IMR-90 (cell line): ENCODE data around the gene COL13A1. TPM values are rescaled to one million over a fixed set of nuclear protein-coding genes. Genes with fewer than 3 reads are reported as not detected.

Source experiments
- ATAC-seq: fragments of 200-7000 bp; cut with Tn5 transposase; 2 replicates; pipeline ENCODE4 v1.9.1; 2020; ENCODE audit warnings: low read depth, mild to moderate bottlenecking, moderate library complexity
- BruUV-seq: library from RNA; stranded (reverse); fragments of 400-500 nt; replicated peaks from 2 replicates; lab custom pipeline; 2021; lab: Mats Ljungman, UMichigan
- CTCF ChIA-PET: fragments of 300-600 bp; formaldehyde crosslinking; extraction: SDS; loops from one replicate; lab custom pipeline; 2021; ENCODE audit warnings: antibody characterized with exemption; lab: Yijun Ruan, JAX
- POLR2A ChIA-PET: fragments of 300-600 bp; sonication (Branson Sonifier 250); formaldehyde crosslinking; loops from one replicate; lab custom pipeline; 2022; ENCODE audit warnings: antibody characterized with exemption; ENCODE audit not compliant: unreplicated experiment; lab: Charles Lee
- DNase-seq: peaks from one replicate; pipeline ENCODE4 v3.0.0; 2013
- H2AFZ ChIP-seq: replicated peaks from 2 replicates; pipeline ENCODE3; 2013; ENCODE audit warnings: low read length, mild to moderate bottlenecking; ENCODE audit not compliant: poor library complexity
- H2AK5ac ChIP-seq: 2 replicates; pipeline ENCODE4 v1.6.1; 2013; ENCODE audit warnings: low read depth, low read length, inconsistent platforms
- H2AK9ac ChIP-seq: replicated peaks from 2 replicates; pipeline ENCODE3; 2013; ENCODE audit warnings: mild to moderate bottlenecking, low read depth, low read length, moderate library complexity; ENCODE audit not compliant: poor library complexity
- H2BK120ac ChIP-seq: 2 replicates; pipeline ENCODE4 v1.6.1; 2013; ENCODE audit warnings: low read depth, low read length, inconsistent platforms
- H2BK15ac ChIP-seq: 3 replicates; pipeline ENCODE4 v1.6.1; 2013; ENCODE audit warnings: low read depth, low read length, inconsistent platforms
- H2BK20ac ChIP-seq: 2 replicates; pipeline ENCODE4 v1.6.1; 2013; ENCODE audit warnings: low read depth, mild to moderate bottlenecking, inconsistent platforms, low read length, moderate library complexity
- H2BK5ac ChIP-seq: 2 replicates; pipeline ENCODE4 v1.6.1; 2013; ENCODE audit warnings: mild to moderate bottlenecking, low read depth, low read length, inconsistent platforms; ENCODE audit not compliant: poor library complexity, severe bottlenecking
- H3K14ac ChIP-seq: replicated peaks from 2 replicates; pipeline ENCODE4 v1.6.1; 2013; ENCODE audit warnings: low read depth, low read length, inconsistent platforms
- H3K18ac ChIP-seq: 2 replicates; pipeline ENCODE4 v1.6.1; 2013; ENCODE audit warnings: low read depth, low read length, control low read depth
- H3K23ac ChIP-seq: 2 replicates; pipeline ENCODE4 v1.6.1; 2013; ENCODE audit warnings: low read depth, low read length, inconsistent platforms
- H3K27ac ChIP-seq: 2 replicates; pipeline ENCODE4 v1.5.1; 2013; ENCODE audit warnings: mild to moderate bottlenecking, control low read depth, low read length; ENCODE audit not compliant: insufficient read depth
- H3K27me3 ChIP-seq: 2 replicates; pipeline ENCODE4 v1.6.1; 2013; ENCODE audit warnings: low read length; ENCODE audit not compliant: control insufficient read depth, insufficient read depth
- H3K36me3 ChIP-seq: 2 replicates; pipeline ENCODE4 v1.6.1; 2013; ENCODE audit warnings: low read length, mixed read lengths; ENCODE audit not compliant: control insufficient read depth, insufficient read depth
- H3K4ac ChIP-seq: 2 replicates; pipeline ENCODE4 v1.6.1; 2013; ENCODE audit warnings: low read depth, low read length, inconsistent platforms
- H3K4me1 ChIP-seq: 2 replicates; pipeline ENCODE4 v1.6.1; 2013; ENCODE audit warnings: low read length, mixed read lengths; ENCODE audit not compliant: control insufficient read depth, insufficient read depth
- H3K4me2 ChIP-seq: 2 replicates; pipeline ENCODE4 v1.6.1; 2013; ENCODE audit warnings: low read depth, mild to moderate bottlenecking, control low read depth, low read length, moderate library complexity
- H3K4me3 ChIP-seq: 2 replicates; pipeline ENCODE4 v1.5.1; 2013; ENCODE audit warnings: low read depth, mild to moderate bottlenecking, control low read depth, low read length, moderate library complexity; ENCODE audit not compliant: insufficient read depth
- H3K56ac ChIP-seq: 2 replicates; pipeline ENCODE4 v1.6.1; 2013; ENCODE audit warnings: low read length, inconsistent platforms; ENCODE audit not compliant: insufficient read depth; ENCODE audit errors: extremely low read depth
- H3K79me1 ChIP-seq, 2 experiments: 2 replicates each; pipeline ENCODE4 v1.6.1; 2013; ENCODE audit warnings: low read length in 2 of 2, inconsistent platforms in 1 of 2, low read depth in 1 of 2
- H3K9ac ChIP-seq: 2 replicates; pipeline ENCODE4 v1.6.1; 2013; ENCODE audit warnings: low read depth, low read length, control low read depth
- H3K9me1 ChIP-seq: 2 replicates; pipeline ENCODE4 v1.6.1; 2013; ENCODE audit warnings: low read length, inconsistent platforms; ENCODE audit not compliant: insufficient read depth
- H3K9me3 ChIP-seq: 2 replicates; pipeline ENCODE4 v1.6.1; 2013; ENCODE audit warnings: low read length; ENCODE audit not compliant: control insufficient read depth, insufficient read depth
- H4K20me1 ChIP-seq: 2 replicates; pipeline ENCODE4 v1.6.1; 2013; ENCODE audit warnings: low read length, inconsistent platforms; ENCODE audit not compliant: insufficient read depth
- H4K5ac ChIP-seq: 2 replicates; pipeline ENCODE4 v1.6.1; 2013; ENCODE audit warnings: mild to moderate bottlenecking, low read depth, low read length, control low read depth
- H4K8ac ChIP-seq, 2 experiments: 2 replicates each; pipeline ENCODE4 v1.6.1; 2013; ENCODE audit warnings: low read depth in 2 of 2, low read length in 2 of 2, control low read depth in 1 of 2, inconsistent platforms in 1 of 2
- H4K91ac ChIP-seq: 2 replicates; pipeline ENCODE4 v1.6.1; 2013; ENCODE audit warnings: low read depth, low read length, inconsistent platforms; ENCODE audit not compliant: insufficient read depth
- BHLHE40 ChIP-seq: fragments of 150-350 bp; IDR thresholded peaks from 2 replicates; pipeline ENCODE4 v1.6.1; 2016; ENCODE audit warnings: mild to moderate bottlenecking, low read depth, low read length
- CEBPB ChIP-seq: IDR thresholded peaks from 2 replicates; pipeline ENCODE4 v1.6.1; 2012; ENCODE audit warnings: low read depth, low read length, improper control_type of control experiment
- CHD1 ChIP-seq: IDR thresholded peaks from 2 replicates; pipeline ENCODE4 v1.6.1; 2012; ENCODE audit warnings: low read depth, low read length, improper control_type of control experiment
- CTCF ChIP-seq: conservative IDR thresholded peaks from 2 replicates; pipeline ENCODE4 v1.5.1; 2012; ENCODE audit warnings: mild to moderate bottlenecking, low read depth, low read length, improper control_type of control experiment
- ELK1 ChIP-seq: fragments of 150-350 bp; IDR thresholded peaks from 2 replicates; pipeline ENCODE4 v1.6.1; 2016; ENCODE audit warnings: low read depth, mild to moderate bottlenecking, low read length, moderate library complexity, borderline replicate concordance
- FOS ChIP-seq: fragments of 150-350 bp; IDR thresholded peaks from 2 replicates; pipeline ENCODE4 v1.6.1; 2016; ENCODE audit warnings: low read depth, low read length
- MAFK ChIP-seq: IDR thresholded peaks from 2 replicates; pipeline ENCODE4 v1.6.1; 2012; ENCODE audit warnings: low read depth, low read length, improper control_type of control experiment
- MAZ ChIP-seq: IDR thresholded peaks from 2 replicates; pipeline ENCODE4 v1.6.1; 2012; ENCODE audit warnings: low read depth, mild to moderate bottlenecking, low read length, improper control_type of control experiment, moderate library complexity, borderline replicate concordance
- MXI1 ChIP-seq: IDR thresholded peaks from 2 replicates; pipeline ENCODE4 v1.6.1; 2012; ENCODE audit warnings: low read depth, mild to moderate bottlenecking, low read length, moderate library complexity, borderline replicate concordance
- NFE2L2 ChIP-seq: fragments of 150-350 bp; IDR thresholded peaks from 2 replicates; pipeline ENCODE4 v1.6.1; 2016; ENCODE audit warnings: low read depth, mild to moderate bottlenecking, low read length
- POLR2A ChIP-seq: IDR thresholded peaks from 2 replicates; pipeline ENCODE4 v1.6.1; 2012; ENCODE audit warnings: mild to moderate bottlenecking, low read depth, low read length
- RCOR1 ChIP-seq: IDR thresholded peaks from 2 replicates; pipeline ENCODE4 v1.6.1; 2012; ENCODE audit warnings: mild to moderate bottlenecking, low read length, improper control_type of control experiment; ENCODE audit not compliant: insufficient replicate concordance
- RFX5 ChIP-seq: IDR thresholded peaks from 2 replicates; pipeline ENCODE4 v1.8.0; 2012; ENCODE audit warnings: low read depth, mild to moderate bottlenecking, low read length, moderate library complexity
- SMC3 ChIP-seq: fragments of 150-350 bp; IDR thresholded peaks from 2 replicates; pipeline ENCODE4 v1.6.1; 2016; ENCODE audit warnings: low read depth, mild to moderate bottlenecking, antibody characterized with exemption, low read length, moderate library complexity
- USF2 ChIP-seq: fragments of 150-350 bp; IDR thresholded peaks from 2 replicates; pipeline ENCODE4 v1.6.1; 2017; ENCODE audit warnings: mild to moderate bottlenecking, antibody characterized with exemption, low read length, low read depth
- WGBS, 2 experiments: methylation state at CpG; one replicate each; pipeline versions ENCODE4 v1.1.5 to v1.1.7; 2013; ENCODE audit warnings: missing lambda C conversion rate in 2 of 2; ENCODE audit not compliant: insufficient read length in 1 of 2; ENCODE audit errors: extremely low coverage in 2 of 2; 5-methylcytosine and 5-hydroxymethylcytosine counted together
- dilution Hi-C: fragments of 300-500 bp; cut with HindIII; formaldehyde crosslinking; loops from one replicate; pipeline ENCODE4 v1.14.3; 2018; ENCODE audit warnings: low sequenced_read_pairs; ENCODE audit not compliant: unreplicated experiment
- in situ Hi-C: fragments of 300-500 bp; cut with MboI; formaldehyde crosslinking; loops from 3 replicates; pipeline ENCODE4 v1.14.3; 2019; ENCODE audit warnings: low sequenced_read_pairs, inconsistent platforms, mixed read lengths
- intact Hi-C: fragments of 100-400 bp; cut with micrococcal nuclease; formaldehyde crosslinking; loops from 2 replicates; pipeline ENCODE4 v1.10.0; 2022
- polyA plus RNA-seq, 3 experiments: library from polyadenylated mRNA; depleted of rRNA; stranded (reverse); fragments of >200 nt; gene quantifications; 2 replicates each; pipeline ENCODE4 v1.2.3, GENCODE V29; 2012; ENCODE audit warnings: low replicate concordance in 1 of 3
- total RNA-seq: library from RNA; depleted of rRNA; stranded (reverse); fragments of >200 nt; gene quantifications from 2 replicates; pipeline ENCODE4 v1.2.3, GENCODE V29; 2012

COL13A1 gene
- total and polyA plus RNA-seq, 2 of the 4 experiments (the other 2 are of a cell fraction): 12.2 to 31.3 TPM

- Histone ChIP-seq H3K4me2 (no peak overlapping the region), H4K5ac (no peak overlapping the region), H3K9ac (no peak overlapping the region), H3K9me3 (no peaks in the 10 kb centered on the region; the same call in 1 of the 2 replicates), H3K4me1 (peaks cover 20% of the 10 kb centered on the region), H3K9me1 (peaks cover 27% of the 10 kb centered on the region), H3K79me1 (peaks cover 46 to 93% of the 10 kb centered on the region in 2 experiments), H3K56ac (no peak overlapping the region), H2BK120ac (no peak overlapping the region), H3K36me3 (peaks cover 1% of the 10 kb centered on the region; the same call in 1 of the 2 replicates), H3K14ac (no peak overlapping the region), H2AK9ac (no peak overlapping the region), H3K4me3 (no peak overlapping the region), H3K27ac (no peak overlapping the region), H4K91ac (no peak overlapping the region), H3K4ac (no peak overlapping the region), H2BK15ac (no peak overlapping the region), H3K23ac (no peak overlapping the region), H4K8ac (no peak overlapping the region), H2AK5ac (no peak overlapping the region), H2AFZ (no peak overlapping the region), H3K18ac (no peak overlapping the region), H4K20me1 (0 out of 2 replicates have a peak, but pooled peaks cover 10% of the 10 kb centered on the region), H2BK20ac (no peak overlapping the region), H2BK5ac (no peak overlapping the region), H3K27me3 (no peaks in the 10 kb centered on the region)
- no peak for TF ChIP-seq FOS
- no peak for TF ChIP-seq CTCF
- no peak for TF ChIP-seq MAFK
- no peak for TF ChIP-seq BHLHE40
- TF ChIP-seq RFX5: no peak
- TF ChIP-seq SMC3: no peak
- TF ChIP-seq NFE2L2: no peak
- TF ChIP-seq MAZ: no peak
- TF ChIP-seq ELK1: no peak
- no peak for TF ChIP-seq POLR2A
- no peak for TF ChIP-seq CEBPB
- TF ChIP-seq RCOR1: no peak
- TF ChIP-seq CHD1: no peak
- no peak for TF ChIP-seq MXI1
- TF ChIP-seq USF2: no peak
- ChIA-PET POLR2A (no interaction called here), CTCF (interaction anchor here (0.6 kb wide), 1 partner anchor 124 kb away, joined by 3 read pairs; no protein-coding TSS in a partner anchor)
- in situ Hi-C loops (no loop called here), intact Hi-C loops (no loop called here), dilution Hi-C loops (no loop called here)
- no peak for DNase-seq
- WGBS, 2 experiments: 100% methylated on average over 2 of the region's 4 CpGs; no CpG with 5 or more reads in 1 of the 2 experiments
- BruUV-seq: no TSS peak
- no peak for ATAC-seq
Observed at GRCh38 chr10:69820817-69821216, 19.1 kb downstream of the COL13A1 start.
